ENCODE data around the gene PRCC. TPM values are rescaled to one million over a fixed set of nuclear protein-coding genes. Genes with fewer than 3 reads are reported as not detected.
A peak's percentile ranks its signal among the peaks of the same experiment; 100 is the strongest.

Gene PRCC
- total and polyA plus RNA-seq, 9 donors, result 22.7 to 75.7 (median 62.1) TPM

DNA sequence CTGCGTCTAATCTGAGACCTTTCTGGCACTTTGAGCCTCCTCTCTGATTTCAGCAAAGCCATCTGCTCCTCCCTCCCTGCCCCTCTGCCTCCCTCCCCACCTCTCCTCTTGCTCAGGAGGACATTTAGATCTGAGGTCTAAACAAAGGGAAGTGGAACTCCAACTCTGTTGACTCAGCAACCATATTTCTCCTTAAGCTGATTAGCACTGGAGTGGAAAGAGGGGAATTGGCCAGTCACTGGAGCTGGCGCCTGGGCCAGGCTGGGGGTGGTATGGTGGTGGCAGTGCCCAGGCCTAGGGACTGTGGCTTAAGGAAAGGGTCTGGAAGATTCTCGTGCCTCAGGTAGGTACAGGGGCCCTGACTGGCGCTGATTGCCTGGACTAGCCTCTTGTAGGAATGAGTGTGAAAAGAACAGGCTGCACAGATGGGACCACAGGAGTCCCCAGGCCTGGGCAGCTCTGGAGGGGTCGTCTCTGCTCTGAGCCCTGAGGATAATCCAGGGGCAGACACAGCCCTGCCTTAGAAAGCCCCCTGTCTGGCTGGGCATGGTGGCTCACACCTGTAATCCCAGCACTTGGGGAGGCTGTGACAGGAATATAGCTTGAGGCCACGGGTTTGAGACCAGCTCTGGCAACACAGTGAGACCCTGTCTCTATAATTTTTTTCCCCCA is 37.4 kb downstream of the PRCC start:
- 58% methylated on average over 6 of the region's 6 CpGs for WGBS (ENCODE audit: insufficient coverage)
- peaks cover 27% of the 10 kb centered on the region for H3K36me3 ChIP-seq (ENCODE audit: control insufficient read depth, insufficient read depth, low read length)
- peaks cover 47% of the 10 kb centered on the region for H3K4me1 ChIP-seq (ENCODE audit: control insufficient read depth, insufficient read depth, low read length)
- DNase-seq, result peak; percentile 62
- no peaks in the 10 kb centered on the region for H3K9me3 ChIP-seq (replicated peaks; ENCODE audit: control insufficient read depth, low read depth, low read length)
- H3K4me3 ChIP-seq (ENCODE audit: low read length), result no peak overlapping the region
- no peak overlapping the region for H3K27ac ChIP-seq (ENCODE audit: low read length)
- H3K27me3 ChIP-seq (ENCODE audit: control insufficient read depth, insufficient read depth, low read length), result peaks cover 5% of the 10 kb centered on the region

DNA sequence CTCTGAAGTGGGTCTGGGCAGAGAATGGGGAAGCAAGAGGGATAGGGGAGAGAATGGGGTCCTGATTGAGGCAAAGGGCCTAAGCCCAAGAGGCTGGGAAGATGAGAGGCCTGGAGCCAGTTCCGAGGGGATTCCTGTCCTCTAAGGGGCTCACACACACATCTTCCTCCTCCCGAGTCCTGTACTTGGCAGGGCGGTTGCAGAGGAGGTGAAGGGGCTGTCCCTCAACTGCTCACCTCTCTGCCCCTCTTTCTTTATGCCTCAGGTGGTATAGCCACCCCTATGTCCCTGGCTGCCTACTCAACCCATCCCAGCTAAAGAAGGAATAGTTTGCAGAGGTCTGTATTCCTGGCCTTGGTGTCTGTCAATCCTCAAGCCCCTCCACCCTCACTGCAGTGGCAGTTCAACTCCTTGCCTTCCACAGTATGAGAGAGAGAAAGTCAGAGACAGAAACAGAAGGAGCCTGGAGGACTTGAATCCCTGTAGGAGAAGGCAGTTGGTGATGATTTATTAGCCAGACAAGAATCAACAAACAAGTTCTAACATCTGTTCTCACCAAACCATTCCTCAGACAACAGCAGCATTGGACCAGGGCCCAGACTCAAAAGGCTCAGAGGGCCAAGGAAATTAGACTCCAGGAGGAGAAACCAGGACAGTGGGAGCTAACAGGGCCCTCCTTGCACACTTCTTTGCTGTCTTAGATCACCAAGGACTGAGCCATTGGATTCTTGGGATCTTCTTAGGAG is 38.6 kb downstream of the PRCC start:
- H3K4me3 ChIP-seq (ENCODE audit: low read length), result no peak overlapping the region
- H3K4me1 ChIP-seq (ENCODE audit: control insufficient read depth, insufficient read depth, low read length), result peaks cover 44% of the 10 kb centered on the region
- H3K27ac ChIP-seq (ENCODE audit: low read length), result peak overlapping the region; percentile 49
- H3K9me3 ChIP-seq (replicated peaks; ENCODE audit: control insufficient read depth, low read depth, low read length), result no peaks in the 10 kb centered on the region
- DNase-seq, result peak; percentile 88
- H3K36me3 ChIP-seq (ENCODE audit: control insufficient read depth, insufficient read depth, low read length), result peaks cover 15% of the 10 kb centered on the region
- WGBS (ENCODE audit: insufficient coverage), result 64% methylated on average over 2 of the region's 3 CpGs
- peaks cover 7% of the 10 kb centered on the region for H3K27me3 ChIP-seq (ENCODE audit: control insufficient read depth, insufficient read depth, low read length)

DNA sequence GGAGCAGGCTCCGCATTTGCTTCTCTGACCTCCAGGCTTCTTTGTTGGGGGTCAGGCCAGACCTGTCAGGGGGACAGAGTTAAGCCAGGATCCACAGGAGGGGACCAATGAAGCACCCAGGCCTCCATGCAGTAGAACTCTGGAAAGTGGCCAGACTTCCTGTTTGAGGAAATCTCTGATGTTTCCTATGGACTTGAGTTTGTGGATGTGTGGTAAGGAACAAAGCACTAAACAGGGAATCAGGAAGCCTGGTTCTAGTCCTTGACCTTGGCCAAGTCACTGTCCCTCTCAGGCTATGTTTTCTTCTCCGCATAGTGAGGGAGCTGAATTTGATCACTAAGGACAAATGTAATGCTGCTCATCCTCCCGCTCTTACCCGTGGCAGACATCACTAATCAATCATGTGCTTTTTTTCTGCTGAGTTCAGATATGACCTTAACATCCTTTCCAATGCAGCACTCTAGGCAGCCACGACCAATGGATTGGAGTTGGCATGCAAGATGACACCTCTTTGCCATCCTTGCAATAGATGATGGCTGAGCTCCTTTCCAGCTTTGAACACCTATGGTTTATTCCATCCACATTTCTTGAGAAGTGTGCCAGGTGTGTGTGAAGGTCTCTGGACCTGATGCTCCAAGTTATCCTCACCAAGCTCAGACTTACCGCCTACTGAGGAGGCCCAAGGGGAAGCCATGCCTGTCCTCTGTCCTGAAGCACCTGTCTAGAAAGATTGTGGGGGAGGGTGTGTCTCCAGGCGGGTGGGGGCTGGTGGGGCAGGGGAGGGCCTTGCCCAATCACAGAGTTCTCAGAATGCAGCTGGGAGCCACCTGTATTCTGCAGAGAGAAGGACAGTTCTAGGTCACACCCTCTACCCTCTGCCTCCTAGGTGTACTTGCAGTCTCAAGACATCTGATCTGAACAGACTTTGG is 39.4 kb downstream of the PRCC start:
- Histone ChIP-seq H3K36me3 (ENCODE audit: control insufficient read depth, insufficient read depth, low read length) (peaks cover 7% of the 10 kb centered on the region), H3K27me3 (ENCODE audit: control insufficient read depth, insufficient read depth, low read length) (peaks cover 7% of the 10 kb centered on the region), H3K4me1 (ENCODE audit: control insufficient read depth, insufficient read depth, low read length) (peaks cover 38% of the 10 kb centered on the region), H3K4me3 (ENCODE audit: low read length) (no peak overlapping the region), H3K27ac (ENCODE audit: low read length) (peak overlapping the region; percentile 49), H3K9me3 (replicated peaks; ENCODE audit: control insufficient read depth, low read depth, low read length) (no peaks in the 10 kb centered on the region)
- 63% methylated on average over 3 of the region's 7 CpGs for WGBS (ENCODE audit: insufficient coverage)
- DNase-seq, result peak; percentile 36

DNA sequence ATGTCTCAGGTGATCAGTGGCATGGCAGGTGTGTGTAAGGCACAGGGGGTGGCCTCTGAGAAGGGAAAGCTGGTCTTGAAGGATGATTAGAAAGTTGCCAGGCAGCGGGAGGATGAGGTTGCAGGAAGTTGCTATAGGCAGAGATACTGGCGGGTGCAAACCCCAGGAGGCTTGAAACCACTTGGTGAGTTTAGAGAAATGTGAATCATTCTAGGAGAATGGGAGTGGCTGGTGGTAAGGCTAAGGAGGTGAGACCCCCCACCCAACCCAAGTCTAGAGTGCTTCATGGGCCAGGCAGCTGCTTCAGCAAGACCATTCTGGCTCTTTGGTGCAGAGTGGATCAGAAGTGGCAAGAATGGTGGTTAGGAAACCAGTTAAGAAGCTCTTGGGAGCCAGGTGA is 40.3 kb downstream of the PRCC start:
- H3K36me3 ChIP-seq (ENCODE audit: control insufficient read depth, insufficient read depth, low read length), result peaks cover 2% of the 10 kb centered on the region
- H3K27me3 ChIP-seq (ENCODE audit: control insufficient read depth, insufficient read depth, low read length), result peaks cover 7% of the 10 kb centered on the region
- H3K4me1 ChIP-seq (ENCODE audit: control insufficient read depth, insufficient read depth, low read length), result peaks cover 36% of the 10 kb centered on the region
- no peak for DNase-seq
- no peaks in the 10 kb centered on the region for H3K9me3 ChIP-seq (replicated peaks; ENCODE audit: control insufficient read depth, low read depth, low read length)
- H3K27ac ChIP-seq (ENCODE audit: low read length), result no peak overlapping the region
- 100% methylated on average over 1 of the region's 2 CpGs for WGBS (ENCODE audit: insufficient coverage)
- no peak overlapping the region for H3K4me3 ChIP-seq (ENCODE audit: low read length)

DNA sequence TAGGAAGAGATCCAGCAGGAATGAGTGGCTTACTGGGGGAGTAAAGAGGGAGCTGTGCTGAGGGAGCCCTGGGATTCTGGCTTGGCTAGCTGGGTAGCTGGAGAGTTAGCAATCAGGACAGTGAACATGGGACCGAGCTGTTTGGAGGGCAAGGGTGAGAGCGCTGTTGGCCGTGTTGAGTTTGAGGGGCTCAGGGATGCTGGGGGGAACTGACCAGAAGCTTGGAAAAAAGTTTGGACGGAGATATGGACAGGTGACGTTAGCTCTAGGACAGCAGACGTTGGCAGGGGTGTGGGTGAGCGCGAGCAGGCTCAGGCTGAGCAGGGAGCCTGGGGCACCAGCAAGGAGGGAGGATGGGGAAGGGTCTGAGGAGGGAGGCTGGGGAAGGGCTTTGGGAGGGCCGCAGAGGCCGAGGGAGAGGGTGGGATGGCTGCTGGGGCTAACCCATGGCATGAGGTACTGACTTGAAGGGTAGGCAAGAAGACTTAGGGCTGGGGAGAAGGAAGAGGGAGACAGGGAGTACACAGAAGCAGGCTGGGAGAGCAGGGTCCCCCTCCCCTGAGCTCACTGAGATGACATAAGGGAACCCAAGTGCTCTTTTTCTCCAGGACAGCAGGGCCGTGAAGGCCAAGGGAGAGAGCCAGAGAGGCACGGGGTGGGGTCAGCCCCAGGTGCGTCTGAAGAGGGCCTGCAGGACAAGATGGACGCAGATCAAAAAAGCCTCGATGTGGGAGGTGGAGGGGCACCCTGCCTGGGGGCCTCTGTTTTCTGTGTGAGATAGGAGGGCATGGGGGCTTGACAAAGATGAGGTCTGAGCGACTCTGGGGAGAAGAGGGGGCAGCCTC is 41.1 kb downstream of the PRCC start:
- Histone ChIP-seq H3K9me3 (replicated peaks; ENCODE audit: control insufficient read depth, low read depth, low read length) (no peaks in the 10 kb centered on the region), H3K27ac (ENCODE audit: low read length) (no peak overlapping the region)
- 77% methylated on average over 15 of the region's 16 CpGs for WGBS (ENCODE audit: insufficient coverage)

DNA sequence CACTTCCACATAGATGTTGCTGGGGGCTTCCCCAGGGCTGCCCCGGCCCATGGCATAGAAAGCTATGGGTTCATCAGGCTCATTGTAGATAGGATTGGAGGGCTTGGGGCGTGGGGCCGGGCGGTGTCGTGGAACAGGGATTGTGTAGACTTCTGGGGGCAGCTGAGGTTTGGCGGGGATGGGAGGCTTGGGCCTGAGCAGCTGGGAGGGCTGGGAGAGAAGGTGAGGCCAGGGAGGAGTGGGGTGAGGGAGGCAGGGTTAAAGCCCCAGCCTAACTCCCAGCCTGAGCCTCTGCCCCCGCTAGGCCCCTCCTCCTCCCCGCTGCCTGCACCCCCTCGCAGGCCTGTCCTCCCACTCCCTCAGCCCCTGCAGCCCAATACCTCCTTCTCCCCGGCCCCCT is 41.9 kb downstream of the PRCC start:
- WGBS (ENCODE audit: insufficient coverage), result 82% methylated on average over 4 of the region's 10 CpGs
- DNase-seq, result no peak
- H3K4me3 ChIP-seq (ENCODE audit: low read length), result no peak overlapping the region
- no peaks in the 10 kb centered on the region for H3K9me3 ChIP-seq (replicated peaks; ENCODE audit: control insufficient read depth, low read depth, low read length)
- peaks cover 45% of the 10 kb centered on the region for H3K4me1 ChIP-seq (ENCODE audit: control insufficient read depth, insufficient read depth, low read length)
- H3K27me3 ChIP-seq (ENCODE audit: control insufficient read depth, insufficient read depth, low read length), result peaks cover 18% of the 10 kb centered on the region
- H3K27ac ChIP-seq (ENCODE audit: low read length), result no peak overlapping the region
- peaks cover 2% of the 10 kb centered on the region for H3K36me3 ChIP-seq (ENCODE audit: control insufficient read depth, insufficient read depth, low read length)

More for the DNA sequence above, 41.1 kb downstream of the PRCC start:
- Histone ChIP-seq H3K4me3 (ENCODE audit: low read length) (no peak overlapping the region), H3K27me3 (ENCODE audit: control insufficient read depth, insufficient read depth, low read length) (peaks cover 12% of the 10 kb centered on the region), H3K4me1 (ENCODE audit: control insufficient read depth, insufficient read depth, low read length) (peaks cover 40% of the 10 kb centered on the region), H3K36me3 (ENCODE audit: control insufficient read depth, insufficient read depth, low read length) (peaks cover 2% of the 10 kb centered on the region)
- no peak for DNase-seq

DNA sequence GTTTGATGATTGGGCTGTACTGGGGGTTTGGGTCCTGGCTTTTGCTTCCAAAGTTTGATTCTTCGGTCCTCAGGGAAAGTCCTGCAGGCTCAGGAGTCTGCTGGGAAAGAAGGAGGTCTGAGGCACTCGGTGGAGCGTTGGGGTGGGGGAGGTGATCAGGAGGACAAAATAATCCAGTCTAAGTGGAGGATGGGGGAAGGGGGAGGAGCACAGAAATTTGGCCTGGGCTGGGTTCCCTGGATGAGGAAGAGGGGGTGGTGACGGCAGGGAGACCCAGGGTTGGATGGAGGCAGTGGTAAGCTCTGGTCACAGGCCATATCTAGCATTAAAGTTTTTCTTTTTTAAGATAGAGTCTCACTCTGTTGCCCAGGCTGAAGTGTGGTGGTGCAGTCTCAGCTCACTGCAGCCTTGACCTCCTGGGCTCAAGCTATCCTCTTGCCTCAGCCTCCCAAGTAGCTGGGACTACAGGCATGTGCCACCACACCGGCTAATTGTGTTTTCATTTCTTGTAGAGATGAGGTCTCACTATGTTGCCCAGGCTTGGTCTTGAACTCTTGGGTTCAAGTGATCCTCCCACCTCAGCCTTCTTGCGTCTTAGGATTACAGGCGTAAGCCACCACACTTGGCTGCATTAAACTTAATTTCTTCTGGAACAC is 42.5 kb downstream of the PRCC start:
- Histone ChIP-seq H3K27ac (ENCODE audit: low read length) (no peak overlapping the region), H3K4me3 (ENCODE audit: low read length) (no peak overlapping the region), H3K9me3 (replicated peaks; ENCODE audit: control insufficient read depth, low read depth, low read length) (no peaks in the 10 kb centered on the region), H3K4me1 (ENCODE audit: control insufficient read depth, insufficient read depth, low read length) (peaks cover 45% of the 10 kb centered on the region), H3K36me3 (ENCODE audit: control insufficient read depth, insufficient read depth, low read length) (peaks cover 1% of the 10 kb centered on the region), H3K27me3 (ENCODE audit: control insufficient read depth, insufficient read depth, low read length) (peaks cover 22% of the 10 kb centered on the region)
- WGBS (ENCODE audit: insufficient coverage), result 61% methylated on average over 6 of the region's 7 CpGs
- DNase-seq, result no peak

DNA sequence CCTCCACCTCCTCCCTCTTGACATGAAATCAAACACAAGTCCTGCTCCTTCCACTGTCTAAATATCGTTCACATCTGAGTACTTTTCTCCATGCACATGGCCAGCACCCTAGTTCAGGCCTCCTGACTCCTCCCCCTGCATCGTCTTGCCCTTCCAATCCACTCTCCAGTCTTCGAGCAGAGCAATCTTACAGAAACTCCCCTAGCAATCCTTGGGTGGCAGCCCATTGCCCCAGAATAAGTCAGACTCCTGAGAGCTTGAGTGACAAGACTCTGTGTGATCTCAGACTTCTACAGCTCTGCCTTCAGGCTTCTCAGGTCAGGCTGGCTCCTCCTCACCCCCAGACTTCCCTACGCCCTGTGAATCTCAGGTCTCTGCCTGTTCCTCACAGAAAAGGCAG is 43.8 kb downstream of the PRCC start:
- H3K4me3 ChIP-seq (ENCODE audit: low read length), result no peak overlapping the region
- H3K9me3 ChIP-seq (replicated peaks; ENCODE audit: control insufficient read depth, low read depth, low read length), result no peaks in the 10 kb centered on the region
- H3K27me3 ChIP-seq (ENCODE audit: control insufficient read depth, insufficient read depth, low read length), result peaks cover 27% of the 10 kb centered on the region
- H3K27ac ChIP-seq (ENCODE audit: low read length), result no peak overlapping the region
- WGBS (ENCODE audit: insufficient coverage), result 33% methylated on average over 4 of the region's 4 CpGs
- H3K36me3 ChIP-seq (ENCODE audit: control insufficient read depth, insufficient read depth, low read length), result no peaks in the 10 kb centered on the region
- DNase-seq, result peak; percentile 58
- peaks cover 47% of the 10 kb centered on the region for H3K4me1 ChIP-seq (ENCODE audit: control insufficient read depth, insufficient read depth, low read length)

DNA sequence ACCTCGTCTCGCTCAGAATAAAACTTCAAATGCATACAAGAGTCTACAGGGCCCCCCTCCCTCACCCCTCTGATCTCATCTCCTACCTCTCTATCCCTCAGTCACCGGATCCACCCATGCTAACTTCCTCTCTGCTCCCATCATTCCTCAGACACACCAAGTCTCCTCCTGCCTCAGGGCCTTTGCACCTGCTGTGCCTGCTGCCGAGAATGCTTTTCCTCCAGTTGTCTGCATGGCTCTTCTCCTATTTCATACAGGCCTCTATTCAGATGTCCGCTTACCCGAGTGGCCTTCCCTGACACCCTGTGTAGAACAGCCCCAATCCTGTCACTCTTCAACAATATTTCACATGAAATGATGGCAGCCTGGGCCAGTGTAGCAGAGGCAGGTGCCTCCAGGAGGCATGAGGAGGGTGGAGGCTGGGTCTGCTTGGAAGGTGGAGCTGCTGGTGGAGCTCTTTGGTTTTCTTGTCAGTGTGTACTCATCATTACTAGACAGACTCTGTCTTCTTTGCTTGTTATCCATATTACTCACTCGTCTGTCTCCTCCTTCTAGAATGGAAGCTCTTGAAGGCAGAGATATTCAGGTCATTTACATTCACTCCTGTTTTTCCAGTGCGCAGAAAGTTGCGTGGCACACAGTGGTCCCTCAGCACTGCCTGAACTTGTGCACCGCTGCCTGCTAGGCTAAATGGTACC is 45.1 kb downstream of the PRCC start:
- H3K4me3 ChIP-seq (ENCODE audit: low read length), result no peak overlapping the region
- H3K36me3 ChIP-seq (ENCODE audit: control insufficient read depth, insufficient read depth, low read length), result no peaks in the 10 kb centered on the region
- H3K27ac ChIP-seq (ENCODE audit: low read length), result no peak overlapping the region
- peaks cover 30% of the 10 kb centered on the region for H3K27me3 ChIP-seq (ENCODE audit: control insufficient read depth, insufficient read depth, low read length)
- peaks cover 50% of the 10 kb centered on the region for H3K4me1 ChIP-seq (ENCODE audit: control insufficient read depth, insufficient read depth, low read length)
- 95% methylated on average over 8 of the region's 10 CpGs for WGBS (ENCODE audit: insufficient coverage)
- no peak for DNase-seq
- no peaks in the 10 kb centered on the region for H3K9me3 ChIP-seq (replicated peaks; ENCODE audit: control insufficient read depth, low read depth, low read length)

All from muscle of leg (tissue), 11 donors.